NCI-H69 (cell line): Measurements from ENCODE around the gene PSMD2.
"Not testable (repeated sequence)": the region's sequence is repeated elsewhere in the genome, so short reads cannot be mapped to it uniquely, and the experiment has no call there.

Experiments
- DNase-seq: peaks from one replicate; lab custom pipeline; 2025; lab: John Stamatoyannopoulos, UW

The PSMD2 gene

GRCh38 chr3:184298759-184299487 is at the start of gene PSMD2:
PSMD2 (plus strand) TSS chr3:184299241; CDS start chr3:184299267, 26 bp downstream.
- DNase-seq, result peak; percentile 99

DNA sequence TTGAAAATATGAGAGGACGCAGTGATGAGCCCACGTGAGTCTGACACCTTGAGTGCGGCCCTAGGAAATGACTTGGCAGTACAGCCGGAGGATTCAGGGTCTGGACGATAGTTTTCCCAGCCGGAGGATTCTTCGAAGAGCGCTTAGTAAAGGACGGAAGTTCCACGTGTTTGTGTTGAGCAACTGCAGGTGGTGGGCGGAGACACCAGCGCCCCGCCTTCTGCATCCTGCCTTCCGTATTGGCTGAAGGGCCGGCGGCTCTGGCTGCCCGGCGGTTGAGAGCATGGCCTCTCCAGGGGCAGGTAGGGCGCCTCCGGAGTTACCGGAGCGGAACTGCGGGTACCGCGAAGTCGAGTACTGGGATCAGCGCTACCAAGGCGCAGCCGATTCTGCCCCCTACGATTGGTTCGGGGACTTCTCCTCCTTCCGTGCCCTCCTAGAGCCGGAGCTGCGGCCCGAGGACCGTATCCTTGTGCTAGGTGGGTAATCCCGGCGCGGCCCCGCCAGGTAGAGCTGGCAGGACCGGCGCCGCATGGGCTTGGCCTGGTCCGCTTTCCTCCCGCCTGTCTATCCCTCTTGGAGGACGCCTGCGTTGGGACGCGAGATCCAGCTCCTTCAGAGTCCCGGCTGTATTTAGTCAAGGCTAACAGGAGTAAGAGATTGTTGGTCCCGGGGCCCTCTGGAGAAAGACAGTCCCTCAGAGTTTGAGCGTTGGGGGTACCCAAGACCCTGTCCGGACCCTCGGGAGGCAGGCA is 49.5 kb upstream of the PSMD2 start, which contains the start of gene EEF1AKMT4:
Gene EEF1AKMT4 (plus strand): TSS at position 261 of the 755 bp plus-strand sequence. CDS start 23 bp downstream, at position 284.
- DNase-seq, result peak; percentile 99

GRCh38 chr3:184250167-184250828 is 48.7 kb upstream of the PSMD2 start:
- peak; percentile 97 for DNase-seq

DNA sequence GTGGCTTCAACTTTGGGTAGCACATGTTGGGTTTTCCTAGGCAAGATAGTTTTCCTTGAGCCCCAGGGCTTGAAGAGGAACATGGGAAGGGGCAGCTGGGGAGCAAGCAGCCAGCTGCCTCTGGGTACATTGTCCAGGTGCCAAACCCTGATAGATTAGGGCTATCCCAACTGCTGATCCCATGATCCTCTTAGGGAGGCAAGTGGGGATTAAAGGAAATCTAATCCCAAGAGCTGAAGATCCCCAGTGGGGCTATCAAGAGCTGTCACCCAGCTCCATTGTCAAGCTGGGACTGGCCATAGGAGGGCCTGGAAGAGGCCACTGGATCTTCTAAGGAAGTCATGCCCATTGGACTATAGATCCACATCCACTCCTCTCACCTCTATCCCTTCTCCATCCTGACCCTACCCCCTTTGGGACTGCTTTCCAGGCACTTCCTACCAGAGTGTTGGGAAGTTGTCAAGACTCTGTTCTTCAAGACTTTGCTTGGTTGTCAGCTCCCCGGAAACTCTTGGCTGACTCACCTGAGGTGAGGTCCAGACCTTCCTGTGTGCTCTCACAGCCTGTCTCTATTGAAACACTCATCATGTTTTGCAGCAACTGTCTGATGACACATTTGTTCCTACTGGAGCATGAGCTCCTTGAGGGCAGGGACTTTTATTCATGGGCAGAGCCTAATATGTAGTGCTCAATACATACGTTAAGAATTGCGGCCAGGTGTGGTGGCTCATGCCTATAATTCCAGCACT is 43.6 kb upstream of the PSMD2 start:
- no peak for DNase-seq

DNA sequence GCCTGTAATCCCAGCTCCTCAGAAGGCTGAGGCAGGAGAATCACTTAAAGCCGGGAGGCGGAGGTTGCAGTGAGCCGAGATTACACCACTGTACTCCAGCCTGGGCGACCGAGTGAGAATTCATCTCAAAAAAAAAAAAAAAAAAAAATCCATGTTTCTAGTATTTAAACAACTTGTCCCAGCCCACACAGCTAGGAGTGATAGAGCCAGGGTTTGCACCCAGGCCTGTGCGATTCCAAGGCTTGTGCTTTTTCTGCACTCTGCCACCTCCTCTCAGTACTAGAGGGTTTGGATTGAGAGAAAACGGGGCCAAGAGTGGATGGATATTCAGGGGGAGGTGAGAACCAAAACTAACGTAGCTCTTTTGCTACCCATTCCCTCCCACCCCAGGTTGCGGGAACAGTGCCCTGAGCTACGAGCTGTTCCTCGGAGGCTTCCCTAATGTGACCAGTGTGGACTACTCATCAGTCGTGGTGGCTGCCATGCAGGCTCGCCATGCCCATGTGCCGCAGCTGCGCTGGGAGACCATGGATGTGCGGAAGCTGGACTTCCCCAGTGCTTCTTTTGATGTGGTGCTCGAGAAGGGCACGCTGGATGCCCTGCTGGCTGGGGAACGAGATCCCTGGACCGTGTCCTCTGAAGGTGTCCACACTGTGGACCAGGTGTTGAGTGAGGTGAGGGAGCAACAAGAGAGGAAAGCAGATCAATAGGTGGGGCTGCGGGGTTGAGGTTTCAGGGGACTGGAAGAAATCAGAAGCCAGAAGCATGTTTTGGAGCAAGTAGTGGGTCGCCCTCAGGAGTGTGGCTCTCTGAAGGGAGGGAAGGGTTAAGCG is 41.7 kb upstream of the PSMD2 start:
- no peak for DNase-seq

DNA sequence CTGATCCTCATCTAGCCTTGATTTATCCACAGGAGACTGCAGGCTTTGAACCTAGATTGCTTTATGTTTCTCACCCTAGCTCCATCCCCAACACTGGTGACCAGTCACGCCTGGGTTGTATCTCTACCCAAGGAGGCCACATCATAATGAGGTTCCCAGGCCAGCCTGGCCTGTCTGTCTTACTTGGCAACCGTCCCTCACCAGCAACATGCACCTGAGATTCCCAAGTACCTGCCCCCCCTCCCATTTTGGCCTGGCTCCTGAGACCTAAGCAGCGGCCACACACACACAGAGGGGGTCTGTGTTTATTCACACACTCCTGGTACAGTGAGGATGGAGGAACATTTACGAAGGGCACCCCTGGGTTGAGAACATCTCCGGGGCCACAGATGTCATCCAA is 40.1 kb upstream of the PSMD2 start:
- DNase-seq, result peak; percentile 27

- peak; percentile 41 for DNase-seq
Measured at GRCh38 chr3:184259396-184259877, 39.6 kb upstream of the PSMD2 start.

DNA sequence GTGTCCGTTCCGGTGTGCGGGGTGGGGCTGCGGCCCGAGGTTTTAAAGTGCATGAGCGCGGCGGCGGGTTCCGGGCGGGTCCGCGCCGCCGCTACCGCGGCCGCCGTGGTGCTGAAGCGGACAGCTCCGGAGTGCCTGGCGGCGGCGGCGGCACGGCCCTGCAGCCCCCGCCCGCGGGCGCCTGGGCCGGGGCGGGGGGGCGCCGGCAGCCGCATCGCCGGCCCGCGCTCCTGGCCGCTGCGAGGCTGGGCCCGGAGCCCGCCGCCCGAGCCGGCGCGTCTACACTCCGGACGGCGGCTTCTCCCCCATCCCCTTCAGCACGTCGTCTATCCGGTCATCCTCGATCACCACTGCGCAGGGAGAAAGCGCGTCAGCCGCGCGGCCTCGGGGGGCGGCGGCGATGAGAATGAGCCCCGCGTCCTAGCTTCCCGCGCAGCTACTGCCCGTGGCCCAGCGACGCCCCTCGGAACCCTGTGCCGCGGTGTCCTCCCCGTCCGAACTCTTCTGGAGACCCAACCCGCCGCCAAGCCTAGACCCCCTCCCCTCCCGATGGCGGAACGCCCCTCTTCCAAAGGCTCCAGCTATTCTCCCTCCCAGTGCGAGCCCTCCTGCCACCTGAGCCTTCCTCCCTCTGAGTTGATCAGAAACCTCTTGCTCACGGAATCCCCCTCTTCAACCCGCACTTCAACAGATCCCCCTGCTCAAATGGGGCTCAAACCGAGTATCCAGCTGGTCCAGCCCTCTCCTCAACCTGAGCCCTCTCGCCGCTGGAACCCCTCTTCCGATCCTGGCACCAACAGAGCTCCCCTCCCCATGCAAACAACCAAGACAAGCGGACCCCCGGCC is 38.9 kb upstream of the PSMD2 start:
- DNase-seq, result peak; percentile 76

- peak; percentile 76 for DNase-seq
Measured at GRCh38 chr3:184260724-184261269, 38.2 kb upstream of the PSMD2 start.

- DNase-seq, result peak; percentile 98
Measured at GRCh38 chr3:184261270-184261853, 37.7 kb upstream of the PSMD2 start, which contains the start of gene CAMK2N2. CAMK2N2 (minus strand) TSS chr3:184261553; CDS start chr3:184261285, 268 bp downstream.

- peak; percentile 92 for DNase-seq
Measured at GRCh38 chr3:184261854-184262763, 36.9 kb upstream of the PSMD2 start.

DNA sequence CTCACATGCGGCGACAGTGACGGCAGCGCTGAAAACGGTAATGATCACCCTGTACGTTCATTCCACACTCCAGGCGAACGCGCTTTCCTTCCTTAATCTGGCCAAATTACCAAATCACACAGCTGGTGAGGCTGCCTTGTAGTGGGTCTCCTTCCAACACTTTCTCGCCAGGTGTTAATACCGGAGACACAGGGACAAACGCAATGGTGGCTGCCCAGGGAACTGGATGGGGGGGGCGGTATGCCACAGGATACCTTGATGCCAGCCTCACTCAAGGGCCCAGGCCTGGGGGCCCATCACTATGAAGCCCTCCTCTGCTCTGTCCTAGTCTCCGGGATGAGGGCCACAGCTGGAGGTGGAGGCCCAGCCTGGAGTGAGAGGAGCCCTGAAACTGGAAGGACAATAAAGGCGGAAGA is 36.3 kb upstream of the PSMD2 start:
- DNase-seq, result no peak

- not testable (repeated sequence) for DNase-seq
Measured at GRCh38 chr3:184267249-184267648, 31.8 kb upstream of the PSMD2 start.

- no peak for DNase-seq
Measured at GRCh38 chr3:184272269-184272668, 26.8 kb upstream of the PSMD2 start.

- DNase-seq, result no peak
Measured at GRCh38 chr3:184275381-184275701, 23.7 kb upstream of the PSMD2 start.

DNA sequence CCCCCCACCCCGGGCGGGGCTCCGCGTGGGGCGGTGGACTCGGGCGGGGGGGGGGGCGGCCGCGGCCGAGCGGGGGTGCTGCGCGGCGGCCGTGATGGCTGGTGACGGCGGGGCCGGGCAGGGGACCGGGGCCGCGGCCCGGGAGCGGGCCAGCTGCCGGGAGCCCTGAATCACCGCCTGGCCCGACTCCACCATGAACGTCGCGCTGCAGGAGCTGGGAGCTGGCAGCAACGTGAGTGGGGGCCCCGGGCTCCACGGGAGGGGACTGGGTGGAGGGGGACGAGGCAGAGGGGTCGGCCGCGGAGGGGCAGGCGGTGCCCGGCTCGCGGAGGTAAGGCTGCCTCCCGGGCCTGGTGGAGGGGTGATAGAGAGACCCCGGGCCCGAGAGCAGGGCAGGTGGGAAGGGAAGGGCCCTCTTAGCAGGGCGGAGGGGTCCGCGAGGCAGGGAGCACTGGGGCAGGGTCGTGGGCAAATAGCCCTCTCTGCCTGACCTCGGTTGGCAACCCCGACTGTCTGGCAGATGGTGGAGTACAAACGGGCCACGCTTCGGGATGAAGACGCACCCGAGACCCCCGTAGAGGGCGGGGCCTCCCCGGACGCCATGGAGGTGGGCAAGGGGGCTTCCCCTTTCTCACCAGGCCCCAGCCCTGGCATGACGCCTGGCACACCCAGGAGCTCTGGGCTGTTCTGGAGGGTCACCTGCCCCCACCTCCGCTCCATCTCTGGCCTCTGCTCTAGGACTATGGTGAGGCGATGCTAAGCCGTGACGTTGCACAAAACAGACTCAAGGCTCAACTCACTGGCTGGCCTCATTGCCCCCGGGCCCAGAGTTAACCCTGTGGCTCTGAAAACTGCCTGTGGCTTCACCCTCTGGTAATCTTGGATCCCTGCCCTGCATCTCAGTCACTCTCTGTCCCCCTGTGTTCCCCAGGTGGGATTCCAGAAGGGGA is 22.8 kb upstream of the PSMD2 start, which contains the start of gene ECE2:
Gene ECE2 (plus strand): TSS at position 62 of the 950 bp plus-strand sequence. CDS start 132 bp downstream, at position 194.
- DNase-seq, result peak; percentile 44

DNA sequence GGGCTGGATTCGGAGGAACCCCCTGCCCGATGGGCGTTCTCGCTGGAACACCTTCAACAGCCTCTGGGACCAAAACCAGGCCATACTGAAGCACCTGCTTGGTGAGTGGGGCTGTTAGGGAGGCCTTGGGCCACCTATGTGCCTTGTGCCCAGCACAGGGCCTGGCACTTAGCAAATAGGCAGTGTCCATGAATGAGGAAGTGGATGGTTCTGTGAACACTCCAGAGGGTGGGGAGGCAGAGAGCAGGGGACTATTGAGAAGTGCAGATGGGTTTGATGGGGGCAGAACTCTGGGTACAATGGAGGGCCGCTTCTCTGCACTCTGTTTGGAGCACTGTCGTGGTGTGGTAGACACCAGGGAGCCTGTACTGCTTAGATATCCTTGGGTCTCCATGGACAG is 21.7 kb upstream of the PSMD2 start:
- no peak for DNase-seq
